Nephron (organoid): ENCODE data around the gene MACROD2.
"Not testable (repeated sequence)": the region's sequence is repeated elsewhere in the genome, so short reads cannot be mapped to it uniquely, and the experiment has no call there.

Experiments used
- H3K27ac Mint-ChIP-seq, 3 experiments: 2 replicates each; pipeline ENCODE4 v1.8.0; 2020; ENCODE audit warnings: mixed read lengths in 3 of 3, mild to moderate bottlenecking in 2 of 3, moderate library complexity in 1 of 3
- H3K27me3 Mint-ChIP-seq: 2 replicates; pipeline ENCODE4 v1.8.0; 2021; ENCODE audit warnings: low read depth, mild to moderate bottlenecking, moderate library complexity, mixed read lengths
- H3K36me3 Mint-ChIP-seq: 2 replicates; pipeline ENCODE4 v1.8.0; 2020; ENCODE audit warnings: low read depth, mixed read lengths
- H3K4me1 Mint-ChIP-seq: 2 replicates; pipeline ENCODE4 v1.8.0; 2020; ENCODE audit warnings: mixed read lengths
- H3K4me3 Mint-ChIP-seq, 3 experiments: 2 replicates each; pipeline ENCODE4 v1.8.0; 2020; ENCODE audit warnings: mild to moderate bottlenecking in 3 of 3, mixed read lengths in 3 of 3, moderate library complexity in 2 of 3
- H3K9me3 Mint-ChIP-seq: 2 replicates; pipeline ENCODE4 v1.8.0; 2020; ENCODE audit warnings: mixed read lengths
- CTCF ChIP-seq, 3 experiments: fragments of 200-600 bp; sonication (generic); IDR thresholded peaks; one replicate each; pipeline ENCODE4 v1.5.0; 2021; ENCODE audit warnings: antibody characterized with exemption in 3 of 3; ENCODE audit not compliant: unreplicated experiment in 3 of 3

Gene MACROD2

GRCh38 chr20:14996883-14997672 lies 1001.8 kb downstream of the MACROD2 start:
- Mint-ChIP-seq H3K4me1 (peaks cover 9% of the 10 kb centered on the region), H3K9me3 (peaks cover 33% of the 10 kb centered on the region), H3K27ac (no peak overlapping the region), H3K4me3 (no peak overlapping the region), H3K36me3 (peaks cover 4% of the 10 kb centered on the region), H3K27me3 (no peaks in the 10 kb centered on the region)
- no peak for TF ChIP-seq CTCF (IDR thresholded peaks at IDR 0.05; ENCODE audit: unreplicated experiment in 3 of 3)

DNA sequence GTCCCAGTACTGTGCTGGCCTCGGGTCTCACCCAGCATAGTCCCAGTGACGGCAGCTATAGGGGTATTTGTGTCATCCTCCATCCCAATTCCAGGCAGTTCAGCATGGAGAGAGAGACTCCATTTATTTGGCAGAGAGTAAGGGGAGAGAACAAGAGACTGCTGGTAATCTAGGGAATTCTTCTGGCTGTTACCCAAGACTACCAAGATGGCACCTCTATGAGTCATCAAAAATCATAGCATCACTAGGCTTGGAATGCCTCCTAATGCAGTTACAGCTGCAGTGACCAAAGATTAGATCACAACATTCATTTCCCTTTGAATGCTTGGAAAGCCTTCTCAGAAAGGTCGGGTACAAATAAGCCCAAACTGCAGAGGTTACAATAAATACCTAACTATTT lies 1002.5 kb downstream of the MACROD2 start:
- Mint-ChIP-seq H3K36me3 (peaks cover 4% of the 10 kb centered on the region), H3K9me3 (peaks cover 33% of the 10 kb centered on the region), H3K27me3 (no peaks in the 10 kb centered on the region), H3K4me1 (peaks cover 8% of the 10 kb centered on the region), H3K4me3 (no peak overlapping the region), H3K27ac (no peak overlapping the region)
- TF ChIP-seq CTCF (IDR thresholded peaks at IDR 0.05; ENCODE audit: unreplicated experiment in 3 of 3) = no peak

DNA sequence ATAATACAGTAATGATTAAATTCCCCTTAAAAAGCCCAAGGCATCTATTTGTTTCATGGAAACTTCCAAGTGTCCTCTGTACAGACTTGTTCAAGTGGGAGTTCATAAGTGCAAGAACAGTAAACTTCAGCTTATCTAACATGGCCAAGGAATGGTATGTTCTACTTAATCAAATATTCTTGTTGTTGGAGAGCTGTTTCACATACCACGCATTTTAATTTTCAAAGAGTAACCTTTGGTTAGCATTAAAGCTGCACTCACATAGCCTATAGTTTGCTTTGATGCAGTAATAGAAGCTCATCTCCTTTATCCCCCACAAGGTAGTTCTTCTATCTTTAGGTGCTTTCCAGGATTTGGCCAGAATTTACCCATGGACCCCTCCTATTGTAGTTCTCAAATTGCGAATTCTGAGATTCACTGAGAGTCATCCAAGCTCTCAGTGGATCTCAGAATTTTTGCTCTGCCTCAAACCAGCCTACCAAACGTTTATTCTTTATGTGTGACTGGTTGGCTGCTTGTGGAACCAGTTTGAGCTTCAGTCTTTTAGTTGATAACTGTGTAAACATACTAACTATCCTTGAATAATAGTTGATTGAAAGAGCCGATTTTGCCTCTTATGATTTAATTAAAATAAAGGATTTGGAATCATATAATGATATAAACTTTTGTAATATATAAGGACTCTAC lies 1010.1 kb downstream of the MACROD2 start:
- no peak overlapping the region for H3K4me3 Mint-ChIP-seq
- no peaks in the 10 kb centered on the region for H3K27me3 Mint-ChIP-seq
- H3K36me3 Mint-ChIP-seq = no peaks in the 10 kb centered on the region
- H3K27ac Mint-ChIP-seq = peak overlapping the region; percentile 14 to 62 (median 48)
- peaks cover 3% of the 10 kb centered on the region for H3K9me3 Mint-ChIP-seq
- H3K4me1 Mint-ChIP-seq = peaks cover 24% of the 10 kb centered on the region
- no peak for TF ChIP-seq CTCF (IDR thresholded peaks at IDR 0.05; ENCODE audit: unreplicated experiment in 3 of 3)

- Mint-ChIP-seq H3K4me3 (no peak overlapping the region), H3K27me3 (peaks cover 5% of the 10 kb centered on the region), H3K9me3 (peaks cover 2% of the 10 kb centered on the region), H3K36me3 (no peaks in the 10 kb centered on the region), H3K27ac (peak overlapping the region in 2 of 3 experiments; percentile 20 to 78), H3K4me1 (peaks cover 49% of the 10 kb centered on the region)
- TF ChIP-seq CTCF (IDR thresholded peaks at IDR 0.05; ENCODE audit: unreplicated experiment in 3 of 3) = no peak
These were observed 1016.3 kb downstream of the MACROD2 start for GRCh38 chr20:15011631-15012030.

DNA sequence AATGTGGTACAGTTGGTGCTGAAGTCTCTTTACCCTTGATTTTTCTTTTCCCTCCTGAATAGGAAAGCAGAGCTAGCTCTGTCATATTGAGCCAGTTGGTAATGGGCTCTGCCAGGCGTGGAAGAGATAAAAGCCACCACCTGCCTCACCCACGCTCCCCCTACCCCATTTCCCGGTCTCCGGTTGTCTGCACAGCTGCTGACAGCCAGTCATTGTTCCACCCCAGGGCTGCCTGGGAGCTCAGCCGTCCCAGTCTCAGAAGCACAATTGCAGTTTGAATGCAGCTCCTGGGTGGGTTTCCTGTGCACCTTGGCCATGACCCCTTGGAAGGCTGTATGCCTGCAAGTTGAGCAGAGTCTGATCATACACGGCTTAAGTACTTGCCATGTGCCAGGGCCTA lies 1017.2 kb downstream of the MACROD2 start:
- H3K27ac Mint-ChIP-seq = peak overlapping the region; percentile 58 to 79 (median 78)
- peaks cover 5% of the 10 kb centered on the region for H3K27me3 Mint-ChIP-seq
- TF ChIP-seq CTCF (IDR thresholded peaks at IDR 0.05; ENCODE audit: unreplicated experiment in 3 of 3) = no peak
- H3K9me3 Mint-ChIP-seq = peaks cover 2% of the 10 kb centered on the region
- H3K4me3 Mint-ChIP-seq = peak overlapping the region in 1 of 3 experiments; percentile 47
- H3K4me1 Mint-ChIP-seq = peaks cover 49% of the 10 kb centered on the region
- H3K36me3 Mint-ChIP-seq = no peaks in the 10 kb centered on the region

GRCh38 chr20:15016875-15017274 lies 1021.6 kb downstream of the MACROD2 start:
- not testable (repeated sequence) for H3K27me3 Mint-ChIP-seq, H3K4me3 Mint-ChIP-seq, H3K9me3 Mint-ChIP-seq, H3K27ac Mint-ChIP-seq, H3K36me3 Mint-ChIP-seq
- peaks cover 24% of the 10 kb centered on the region for H3K4me1 Mint-ChIP-seq
